Neural cell (in vitro differentiated cells): ENCODE measurements around the gene ENDOD1.

Experiments used
- CTCF ChIP-seq: fragments of 450-650 bp; IDR thresholded peaks from 2 replicates; pipeline ENCODE4 v1.5.1; 2014; ENCODE audit warnings: antibody characterized with exemption, mild to moderate bottlenecking, moderate library complexity; ENCODE audit not compliant: poor library complexity, severe bottlenecking
- EZH2 ChIP-seq: fragments of 200-600, 300-800 bp; shearing (Covaris generic), sonication (generic); IDR thresholded peaks from 2 replicates; pipeline ENCODE4 v1.6.1; 2014; ENCODE audit warnings: antibody characterized with exemption, low read length, borderline replicate concordance, mild to moderate bottlenecking; ENCODE audit not compliant: insufficient read depth, poor library complexity, severe bottlenecking
- POLR2AphosphoS5 ChIP-seq: IDR thresholded peaks from 2 replicates; pipeline ENCODE4 v1.6.1; 2012
- RAD21 ChIP-seq: fragments of 450-650 bp; conservative IDR thresholded peaks from 2 replicates; pipeline ENCODE4 v1.6.1; 2014; ENCODE audit warnings: antibody characterized with exemption, mild to moderate bottlenecking, moderate library complexity

- TF ChIP-seq CTCF: no peak
- TF ChIP-seq POLR2AphosphoS5: no peak
- TF ChIP-seq RAD21: no peak
- TF ChIP-seq EZH2: no peak
Observed at GRCh38 chr11:95076981-95077380, 12.7 kb upstream of the ENDOD1 start.
